T-helper 2 cell treated with Interferon-gamma antibody and Interleukin-4, amounts not matched to agents 100 ng/mL and 5 ng/mL, for 36 hours (primary cell): ENCODE measurements around the gene BICD1. TPM values are rescaled to one million over a fixed set of nuclear protein-coding genes. Genes with fewer than 3 reads are reported as not detected.
"Not testable (repeated sequence)": the region's sequence is repeated elsewhere in the genome, so short reads cannot be mapped to it uniquely, and the experiment has no call there.

Experiments
- intact Hi-C: fragments of 100-400 bp; cut with micrococcal nuclease; formaldehyde crosslinking; loops from one replicate; pipeline ENCODE4 v1.15.1; 2023
- total RNA-seq: library from RNA; stranded (reverse); gene quantifications from 2 replicates; pipeline ENCODE4 v1.2.3, GENCODE V29; 2022

Gene BICD1
- total RNA-seq: 12.4 and 13.4 TPM in 2 replicates

GRCh38 chr12:32106517-32107358 is at the start of gene BICD1:
TSS of gene BICD1 (plus strand) at chr12:32106847. CDS start at chr12:32107332, 485 bp downstream.
- intact Hi-C loops: loop anchor here (2.0 kb wide), 2 partner anchors 148 to 378 kb away; partner anchors contain the start of genes AMN1 and RESF1

GRCh38 chr12:32061033-32061432 is 45.6 kb upstream of the BICD1 start:
- intact Hi-C loops: loop anchor here (2.0 to 5.0 kb wide), 2 partner anchors 99 to 244 kb away; no protein-coding TSS in a partner anchor

- intact Hi-C loops: loop anchor here (5.0 kb wide), 1 partner anchor 101 kb away; no protein-coding TSS in a partner anchor
Observed at GRCh38 chr12:32062881-32063280, 43.8 kb upstream of the BICD1 start.

DNA sequence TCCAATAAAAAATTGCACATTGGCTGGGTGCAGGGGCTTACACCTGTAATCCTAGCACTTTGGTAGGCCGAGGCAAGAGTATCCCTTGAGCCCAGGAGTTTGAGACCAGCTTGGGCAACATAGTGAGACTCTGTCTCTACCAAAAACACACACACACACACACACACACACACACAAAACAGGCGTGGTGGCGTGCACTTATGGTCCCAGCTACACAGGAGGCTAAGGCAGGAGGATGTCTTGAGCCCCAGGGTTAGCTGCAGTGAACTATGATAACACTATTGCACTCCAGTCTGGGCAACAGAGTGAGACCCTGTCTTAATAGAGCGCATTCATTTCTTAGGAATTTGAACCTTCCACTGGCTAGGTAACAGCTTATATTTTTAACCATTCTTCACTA is 42.9 kb upstream of the BICD1 start:
- intact Hi-C loops: loop anchor here (5.0 kb wide), 1 partner anchor 101 kb away; no protein-coding TSS in a partner anchor

DNA sequence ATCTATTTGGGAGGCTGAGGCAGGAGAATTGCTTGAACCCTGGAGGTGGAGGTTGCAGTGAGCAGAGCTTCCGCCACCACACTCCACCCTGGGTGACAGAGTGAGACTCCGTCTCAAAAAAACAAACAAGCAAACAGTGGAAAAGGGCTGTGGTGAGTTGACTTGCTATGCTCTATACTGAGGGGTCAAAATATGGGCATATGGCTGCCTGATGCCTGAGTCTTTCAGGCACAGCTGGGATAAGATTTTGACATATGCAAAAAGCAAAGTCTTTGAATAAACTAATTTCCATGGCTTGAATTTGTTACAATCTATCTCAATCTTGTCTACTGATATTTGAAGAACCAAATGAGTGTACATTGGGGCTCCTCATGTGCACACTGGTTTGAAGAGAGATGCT is 40.4 kb upstream of the BICD1 start:
- intact Hi-C loops: no loop called here

DNA sequence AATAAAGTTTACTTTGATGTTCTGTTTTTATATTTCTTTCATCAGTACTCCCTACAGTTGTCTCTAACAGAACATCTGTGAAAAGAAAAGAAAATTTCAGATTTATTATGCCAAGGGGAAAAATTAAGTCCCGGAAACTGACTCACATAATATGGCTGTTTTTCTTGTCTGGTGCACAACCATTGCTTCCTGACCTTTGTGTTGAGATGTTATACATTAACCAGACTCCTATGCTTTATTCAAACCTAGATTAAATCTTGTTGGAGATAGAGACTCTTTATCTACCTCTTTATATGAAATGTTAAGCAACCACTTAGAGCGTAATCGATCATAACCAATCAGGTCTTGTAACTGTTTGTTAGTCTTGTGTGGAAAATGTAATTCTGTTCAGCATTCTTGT is 37.6 kb upstream of the BICD1 start:
- intact Hi-C loops: no loop called here

DNA sequence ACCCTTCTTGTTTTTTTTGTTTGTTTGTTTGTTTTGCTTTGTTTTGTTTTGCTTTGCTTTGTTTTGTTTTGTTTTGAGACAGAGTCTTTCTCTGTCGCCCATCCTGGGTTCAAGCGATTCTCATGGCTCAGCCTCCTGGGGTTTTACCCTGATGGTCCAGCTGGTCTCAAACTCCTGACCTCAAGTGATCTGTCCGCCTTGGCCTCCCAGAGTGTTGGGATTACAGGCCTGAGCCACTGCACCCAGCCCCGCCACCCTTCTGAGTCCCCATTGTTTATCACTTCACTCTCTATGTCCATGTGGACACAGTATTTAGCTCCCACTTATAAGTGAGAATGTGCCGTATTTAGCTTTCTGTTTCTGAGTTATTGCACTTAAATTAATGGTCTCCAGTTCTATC is 36.9 kb upstream of the BICD1 start:
- intact Hi-C loops: loop anchor here (5.0 kb wide), 1 partner anchor 123 kb away; no protein-coding TSS in a partner anchor

GRCh38 chr12:32070370-32070769 is 36.3 kb upstream of the BICD1 start:
- intact Hi-C loops: loop anchor here (5.0 kb wide), 1 partner anchor 122 kb away; no protein-coding TSS in a partner anchor

DNA sequence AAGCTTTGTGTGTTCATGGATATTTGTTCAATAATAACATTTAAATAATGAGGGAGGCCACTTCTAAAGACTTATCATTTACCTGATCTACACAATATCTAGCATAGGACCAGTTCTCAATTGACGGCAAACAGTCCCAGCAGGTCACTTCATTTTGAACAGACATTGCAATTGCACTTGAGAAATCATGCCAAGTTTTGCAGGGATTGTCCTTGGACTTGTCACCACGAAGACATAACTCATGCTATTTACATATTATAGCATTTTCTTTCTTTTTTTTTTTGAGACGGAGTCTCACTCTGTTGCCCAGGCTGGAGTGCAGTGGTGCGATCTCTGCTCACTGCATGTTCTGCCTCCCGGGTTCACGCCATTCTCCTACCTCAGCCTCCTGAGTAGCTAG is 34.5 kb upstream of the BICD1 start:
- intact Hi-C loops: loop anchor here (5.0 kb wide), 1 partner anchor 120 kb away; no protein-coding TSS in a partner anchor

DNA sequence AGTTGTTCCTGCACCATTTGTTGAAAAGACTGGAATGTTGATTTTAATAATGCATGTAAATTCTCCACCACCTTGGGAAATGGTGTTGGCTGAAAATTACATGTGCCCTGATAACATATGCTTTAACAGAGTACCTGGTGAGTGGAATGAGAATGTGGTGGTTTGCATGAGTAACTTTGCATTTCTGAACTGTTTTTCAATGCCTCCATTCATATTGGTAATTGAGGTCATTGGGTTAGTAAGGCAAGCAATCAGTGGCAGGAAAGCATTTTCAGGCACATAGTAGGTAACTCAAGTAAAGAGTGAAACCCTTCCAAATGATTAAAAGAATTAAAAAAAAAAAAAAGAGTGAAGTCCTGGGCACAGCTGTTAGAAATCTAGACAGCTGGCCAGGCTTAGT is 32.2 kb upstream of the BICD1 start:
- intact Hi-C loops: loop anchor here (5.0 kb wide), 1 partner anchor 118 kb away; no protein-coding TSS in a partner anchor

DNA sequence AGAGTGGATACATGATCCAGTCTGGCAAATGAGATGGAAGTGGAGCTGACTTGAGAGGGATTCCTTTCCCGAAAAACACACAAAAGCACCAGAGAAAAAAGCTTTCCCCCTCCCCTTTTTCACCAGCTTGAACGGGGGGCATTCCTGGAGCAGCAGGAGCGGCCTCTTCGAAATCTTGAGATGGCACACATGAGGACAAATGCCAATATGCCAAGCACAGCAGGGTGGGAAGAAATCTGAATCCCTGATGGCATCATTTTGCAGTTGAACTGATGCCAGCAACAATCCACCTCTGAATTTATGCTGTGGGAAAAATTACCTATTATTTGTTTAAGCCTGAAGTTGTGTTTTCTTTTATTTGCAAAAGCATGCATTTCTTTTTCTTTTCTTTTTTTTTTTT is 29.7 kb upstream of the BICD1 start:
- intact Hi-C loops: no loop called here

DNA sequence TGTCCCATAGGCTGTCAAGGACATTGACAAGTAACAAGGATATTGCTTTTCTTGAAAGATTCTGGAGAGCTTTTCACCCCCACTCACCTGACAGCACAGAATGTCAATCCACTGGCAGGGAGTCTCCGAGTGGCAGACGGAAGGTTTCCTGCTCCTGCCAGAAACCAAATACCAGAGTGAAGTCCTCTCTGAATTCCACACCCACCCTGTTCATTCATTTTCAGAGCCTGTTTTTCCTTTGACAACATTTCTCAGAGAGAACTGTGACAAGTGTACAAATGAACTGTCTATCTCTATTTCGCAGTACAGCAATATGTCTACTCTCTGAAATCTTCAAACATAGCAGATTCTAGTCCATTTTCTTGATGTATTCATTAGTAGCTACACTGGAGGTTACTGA is 26.2 kb upstream of the BICD1 start:
- intact Hi-C loops: no loop called here

- intact Hi-C loops: no loop called here
Observed at GRCh38 chr12:32083489-32083888, 23.2 kb upstream of the BICD1 start.

- intact Hi-C loops: no loop called here
Observed at GRCh38 chr12:32084017-32084688, 22.5 kb upstream of the BICD1 start.

DNA sequence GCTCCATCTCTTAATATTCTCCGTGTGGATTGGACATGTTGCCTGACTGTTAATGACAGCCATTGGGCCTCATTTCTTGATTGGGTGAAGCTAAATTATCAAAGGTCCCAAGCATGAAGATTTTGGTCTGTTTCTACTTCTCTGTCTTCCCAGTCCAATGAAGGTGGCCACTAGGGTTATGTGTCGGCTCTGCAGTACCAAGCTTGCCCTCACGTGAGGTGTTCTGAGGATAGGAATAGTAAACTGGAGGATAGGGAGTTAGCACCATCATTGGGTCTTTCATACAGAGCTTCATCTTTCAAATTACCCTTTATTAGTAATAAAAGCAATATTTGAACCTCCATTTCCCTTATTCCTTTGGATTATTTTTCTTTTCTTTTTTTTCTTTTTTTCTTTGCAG is 21.9 kb upstream of the BICD1 start:
- intact Hi-C loops: no loop called here

DNA sequence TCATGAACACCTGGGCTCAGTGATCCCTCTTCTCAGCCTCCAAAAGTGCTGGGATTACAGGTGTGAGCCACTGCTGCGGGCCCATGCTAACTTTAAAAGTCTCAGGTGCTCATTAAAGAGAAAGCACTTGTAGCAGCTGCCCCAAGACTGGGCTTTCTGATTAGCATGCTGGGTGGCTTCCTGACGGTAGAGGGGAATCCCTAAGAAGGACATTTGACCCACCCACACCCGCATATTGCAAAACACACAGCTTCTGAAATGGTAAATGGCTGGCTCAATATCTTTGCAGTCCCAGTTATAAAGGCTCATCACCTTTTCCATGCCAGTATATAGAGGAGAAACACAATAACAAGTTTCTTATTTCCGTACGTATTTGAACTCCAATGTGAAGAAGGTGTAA is 19.3 kb upstream of the BICD1 start:
- intact Hi-C loops: no loop called here

GRCh38 chr12:32089156-32089555 is 17.5 kb upstream of the BICD1 start:
- intact Hi-C loops: no loop called here

- intact Hi-C loops: no loop called here
Observed at GRCh38 chr12:32089586-32089985, 17.1 kb upstream of the BICD1 start.

DNA sequence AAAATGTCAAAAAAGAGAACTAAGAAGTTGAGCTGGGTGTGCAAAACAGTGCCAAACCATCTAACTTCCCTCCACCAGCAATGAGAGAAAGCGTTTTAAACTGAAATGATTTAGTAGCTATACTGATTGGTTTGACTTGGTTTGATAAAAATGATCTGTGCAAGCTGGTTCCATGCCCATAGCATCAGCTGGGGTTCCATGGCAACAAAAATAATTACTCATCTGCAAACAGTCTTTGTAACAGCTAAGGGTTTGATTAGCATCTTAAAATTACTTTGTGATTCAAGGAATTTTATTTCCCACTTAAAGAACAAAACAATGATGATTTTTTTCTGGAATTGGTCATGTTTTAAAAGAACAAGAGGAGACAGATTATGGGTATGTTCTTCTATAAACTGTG is 15.0 kb upstream of the BICD1 start:
- intact Hi-C loops: no loop called here

- intact Hi-C loops: no loop called here
Observed at GRCh38 chr12:32098112-32098511, 8.5 kb upstream of the BICD1 start.

DNA sequence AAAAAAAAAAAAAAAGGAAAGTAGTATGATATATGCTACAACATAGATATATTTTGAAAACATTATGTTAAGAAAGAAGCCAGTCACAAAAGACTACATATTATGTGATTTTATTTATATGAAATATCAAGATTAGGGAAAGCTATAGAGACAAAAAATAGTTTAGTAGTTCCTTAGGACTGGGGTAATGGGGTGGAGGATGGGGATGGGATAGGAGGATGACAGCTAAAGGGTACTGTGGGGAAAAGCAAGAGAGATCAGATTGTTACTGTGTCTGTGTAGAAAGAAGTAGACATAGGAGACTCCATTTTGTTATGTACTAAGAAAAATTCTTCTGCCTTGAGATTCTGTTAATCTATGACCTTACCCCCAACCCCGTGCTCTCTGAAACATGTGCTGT is 7.4 kb upstream of the BICD1 start:
- intact Hi-C loops: not testable (repeated sequence)

GRCh38 chr12:32100361-32100760 is 6.3 kb upstream of the BICD1 start:
- intact Hi-C loops: no loop called here
